GM12878 (cell line): ENCODE data around the gene MDFIC. TPM values are rescaled to one million over a fixed set of nuclear protein-coding genes. Genes with fewer than 3 reads are reported as not detected.

ENCODE experiments used
- ATAC-seq: fragments of 200-7000 bp; cut with Tn5 transposase; 3 replicates; pipeline ENCODE4 v1.9.1; 2020; ENCODE audit warnings: mild to moderate bottlenecking, moderate library complexity
- BruUV-seq: library from RNA; stranded (reverse); fragments of 400-500 nt; replicated peaks from 2 replicates; lab custom pipeline; 2021; lab: Mats Ljungman, UMichigan
- CTCF ChIA-PET: fragments of 300-600 bp; sonication (Branson Sonifier 250); formaldehyde crosslinking; extraction: SDS; loops from one replicate; lab custom pipeline; 2021; ENCODE audit warnings: inconsistent platforms; lab: Yijun Ruan, JAX
- POLR2A ChIA-PET: fragments of 350-600 bp; formaldehyde crosslinking; extraction: SDS; loops from one replicate; lab custom pipeline; 2021; ENCODE audit warnings: inconsistent platforms; lab: Charles Lee
- RAD21 ChIA-PET: fragments of 300-600 bp; sonication (Branson Sonifier 250); formaldehyde crosslinking; loops from one replicate; lab custom pipeline; 2023; ENCODE audit warnings: antibody characterized with exemption; ENCODE audit not compliant: unreplicated experiment; lab: Charles Lee
- SMC1A ChIA-PET: fragments of 300-600 bp; sonication (Branson Sonifier 250); formaldehyde crosslinking; loops from one replicate; lab custom pipeline; 2023; ENCODE audit not compliant: unreplicated experiment, uncharacterized antibody; lab: Charles Lee
- DNase-seq: peaks from one replicate; pipeline ENCODE4 v3.0.0-alpha.2; 2011; ENCODE audit warnings: low read depth, low spot score
- FAIRE-seq: peaks from 3 replicates; lab custom pipeline; 2011; peaks lifted over from hg19 to GRCh38; lab: Jason Lieb, UNC
- H2AFZ ChIP-seq: 2 replicates; pipeline ENCODE4 v1.6.0; 2011; ENCODE audit warnings: low read depth, low read length, control low read depth; ENCODE audit not compliant: control insufficient read depth
- H3K27ac ChIP-seq: 2 replicates; pipeline ENCODE4 v1.5.1; 2011; ENCODE audit warnings: control low read depth; ENCODE audit not compliant: control insufficient read depth, insufficient read depth
- H3K27me3 ChIP-seq, 2 experiments: replicated peaks in 1 of 2; 2 replicates each; pipeline versions ENCODE4 v1.6.0 to v1.6.1; 2011; ENCODE audit warnings: low read length in 1 of 2; ENCODE audit not compliant: control insufficient read depth in 2 of 2, insufficient read depth in 2 of 2
- H3K36me3 ChIP-seq, 2 experiments: 2 replicates each; pipeline ENCODE4 v1.5.1; 2011; ENCODE audit warnings: low read length in 1 of 2; ENCODE audit not compliant: control insufficient read depth in 2 of 2, insufficient read depth in 2 of 2
- H3K4me1 ChIP-seq: 2 replicates; pipeline ENCODE4 v1.6.1; 2011; ENCODE audit warnings: mild to moderate bottlenecking, low read length, moderate library complexity, mixed read lengths; ENCODE audit not compliant: control insufficient read depth, insufficient read depth
- H3K4me2 ChIP-seq: 2 replicates; pipeline ENCODE4 v1.6.0; 2011; ENCODE audit warnings: control low read depth; ENCODE audit not compliant: control insufficient read depth, insufficient read depth
- H3K4me3 ChIP-seq: fragments of 200-600 bp; sonication (generic); 2 replicates; pipeline ENCODE4 v1.5.1; 2016
- H3K79me2 ChIP-seq: 2 replicates; pipeline ENCODE4 v1.6.0; 2011; ENCODE audit warnings: low read length; ENCODE audit not compliant: control insufficient read depth, insufficient read depth
- H3K9ac ChIP-seq: 2 replicates; pipeline ENCODE4 v1.8.0; 2011; ENCODE audit warnings: low read length, control low read depth, mixed read lengths; ENCODE audit not compliant: control insufficient read depth, insufficient read depth
- H3K9me3 ChIP-seq: replicated peaks from 3 replicates; pipeline ENCODE4 v1.5.1; 2011; ENCODE audit warnings: mild to moderate bottlenecking, low read length; ENCODE audit not compliant: control insufficient read depth, insufficient read depth
- H4K20me1 ChIP-seq: 2 replicates; pipeline ENCODE4 v1.6.0; 2011; ENCODE audit not compliant: control insufficient read depth, insufficient read depth
- ASH2L ChIP-seq: fragments of 300-600, 200-600 bp; sonication (generic); IDR thresholded peaks from 2 replicates; pipeline ENCODE4 v1.6.1; 2017; ENCODE audit warnings: low read depth, mild to moderate bottlenecking, borderline replicate concordance
- BHLHE40 ChIP-seq, 2 experiments: fragments of 450-650 bp in 1 of 2; IDR thresholded peaks; 2 replicates each; pipeline ENCODE4 v1.6.1; 2011 to 2017; ENCODE audit warnings: low read depth in 2 of 2, borderline replicate concordance in 1 of 2, improper control_type of control experiment in 1 of 2, low read length in 1 of 2, mild to moderate bottlenecking in 1 of 2
- CBFB ChIP-seq: IDR thresholded peaks from 2 replicates; pipeline ENCODE4 v1.6.1; 2016; ENCODE audit warnings: antibody characterized with exemption, low read depth
- CHD2 ChIP-seq: IDR thresholded peaks from 2 replicates; pipeline ENCODE4 v1.6.1; 2011; ENCODE audit warnings: low read depth, low read length, improper control_type of control experiment, borderline replicate concordance
- EED ChIP-seq: sonication (generic); IDR thresholded peaks from 2 replicates; pipeline ENCODE4 v1.6.1; 2016; ENCODE audit warnings: antibody characterized with exemption, low read depth
- GABPA ChIP-seq: IDR thresholded peaks from 2 replicates; pipeline ENCODE4 v1.6.1; 2014; ENCODE audit warnings: antibody characterized with exemption, low read depth, mild to moderate bottlenecking, inconsistent platforms
- GATAD2B ChIP-seq: fragments of 450-650 bp; conservative IDR thresholded peaks from 2 replicates; pipeline ENCODE4 v1.6.1; 2017; ENCODE audit warnings: low read depth, mild to moderate bottlenecking, moderate library complexity
- HDGF ChIP-seq: fragments of 450-650 bp; IDR thresholded peaks from 2 replicates; pipeline ENCODE4 v1.6.1; 2016; ENCODE audit warnings: antibody characterized with exemption
- MEF2A ChIP-seq: IDR thresholded peaks from 2 replicates; pipeline ENCODE4 v1.6.1; 2011; ENCODE audit warnings: low read depth, mild to moderate bottlenecking, low read length, moderate library complexity; ENCODE audit not compliant: insufficient read depth
- MEF2B ChIP-seq: fragments of 450-650 bp; IDR thresholded peaks from 2 replicates; pipeline ENCODE4 v1.6.1; 2018; ENCODE audit warnings: mild to moderate bottlenecking, moderate library complexity; ENCODE audit not compliant: partially characterized antibody, poor library complexity, severe bottlenecking
- MXI1 ChIP-seq: fragments of 150-350 bp; IDR thresholded peaks from 2 replicates; pipeline ENCODE4 v1.6.1; 2011; ENCODE audit warnings: low read depth, mild to moderate bottlenecking, inconsistent platforms, low read length, improper control_type of control experiment
- NFYB ChIP-seq: IDR thresholded peaks from 2 replicates; pipeline ENCODE4 v1.6.1; 2011; ENCODE audit warnings: low read depth, mild to moderate bottlenecking, low read length, improper control_type of control experiment, moderate library complexity; ENCODE audit not compliant: insufficient read depth
- PKNOX1 ChIP-seq: fragments of 450-650 bp; IDR thresholded peaks from 2 replicates; pipeline ENCODE4 v1.6.1; 2016; ENCODE audit warnings: mild to moderate bottlenecking
- POLR2AphosphoS2 ChIP-seq: IDR thresholded peaks from 2 replicates; pipeline ENCODE4 v1.6.1; 2011; ENCODE audit warnings: low read depth, mild to moderate bottlenecking, low read length, improper control_type of control experiment, moderate library complexity
- POLR2AphosphoS5 ChIP-seq: IDR thresholded peaks from 2 replicates; pipeline ENCODE4 v1.6.1; 2011; ENCODE audit warnings: mild to moderate bottlenecking, low read length, inconsistent platforms
- POU2F2 ChIP-seq: IDR thresholded peaks from 3 replicates; pipeline ENCODE4 v1.6.1; 2011; ENCODE audit warnings: low read depth, mild to moderate bottlenecking, low read length, borderline replicate concordance
- RAD51 ChIP-seq: fragments of 450-650 bp; IDR thresholded peaks from 2 replicates; pipeline ENCODE4 v1.6.1; 2016; ENCODE audit warnings: moderate library complexity, mild to moderate bottlenecking, inconsistent platforms
- RCOR1 ChIP-seq: conservative IDR thresholded peaks from 2 replicates; pipeline ENCODE4 v1.6.1; 2012; ENCODE audit warnings: low read depth, low read length, improper control_type of control experiment
- RELA ChIP-seq: fragments of 450-650 bp; IDR thresholded peaks from 2 replicates; pipeline ENCODE4 v1.8.0; 2014; ENCODE audit warnings: borderline replicate concordance; ENCODE audit not compliant: partially characterized antibody
- RUNX3 ChIP-seq: IDR thresholded peaks from 2 replicates; pipeline ENCODE4 v1.6.1; 2012; ENCODE audit warnings: low read length, inconsistent platforms
- SIN3A ChIP-seq: IDR thresholded peaks from 2 replicates; pipeline ENCODE4 v1.6.1; 2012; ENCODE audit warnings: low read depth, low read length, improper control_type of control experiment
- SMAD1 ChIP-seq: fragments of 450-650 bp; IDR thresholded peaks from 2 replicates; pipeline ENCODE4 v1.6.1; 2018; ENCODE audit warnings: mild to moderate bottlenecking, low read depth; ENCODE audit not compliant: partially characterized antibody
- SP1 ChIP-seq: IDR thresholded peaks from one replicate; pipeline ENCODE4 v1.6.1; 2011; ENCODE audit warnings: low read depth, low read length
- TBL1XR1 ChIP-seq: IDR thresholded peaks from 2 replicates; pipeline ENCODE4 v1.6.1; 2012; ENCODE audit warnings: low read depth, low read length, improper control_type of control experiment
- YBX1 ChIP-seq: fragments of 450-650 bp; IDR thresholded peaks from 2 replicates; pipeline ENCODE4 v1.6.1; 2016; ENCODE audit warnings: antibody characterized with exemption
- ZBED1 ChIP-seq: IDR thresholded peaks from 2 replicates; pipeline ENCODE4 v1.6.1; 2016; ENCODE audit warnings: borderline replicate concordance
- ZZZ3 ChIP-seq: IDR thresholded peaks from 2 replicates; pipeline ENCODE4 v1.6.1; 2011; ENCODE audit warnings: low read depth; ENCODE audit not compliant: control insufficient read depth, insufficient read length
- WGBS: methylation state at CpG from one replicate; pipeline ENCODE4 v1.1.6; 2016; ENCODE audit warnings: low lambda C conversion rate; ENCODE audit not compliant: insufficient replicate concordance, insufficient coverage; ENCODE audit errors: missing lambda C conversion rate; 5-methylcytosine and 5-hydroxymethylcytosine counted together
- in situ Hi-C: fragments of 300-500 bp; cut with MboI; formaldehyde crosslinking; loops from 9 replicates; pipeline ENCODE4 v1.14.3; 2018; ENCODE audit warnings: mixed read lengths
- intact Hi-C: fragments of 100-400 bp; cut with micrococcal nuclease; formaldehyde crosslinking; loops from one replicate; pipeline ENCODE4 v1.14.2; 2022; ENCODE audit not compliant: unreplicated experiment
- polyA plus RNA-seq, 11 experiments: library from polyadenylated mRNA; depleted of rRNA in 4 of 11; unstranded in 6 of 11; stranded (reverse) in 5 of 11; fragments of >200 nt; fragmentation: Nextera tagmentation in 4 of 11; fragmentation: Illumina TruSeq in 1 of 11; extraction: Ambion mirVana in 4 of 11; extraction: Trizol in 1 of 11; gene quantifications; 1 replicate in 1 of 11; 2 replicates in 10 of 11; pipeline versions ENCODE4 v1.2.1 to v1.2.3, GENCODE V29; 2011 to 2016; ENCODE audit warnings: inconsistent platforms in 2 of 11, missing spikeins in 2 of 11, low read depth in 1 of 11
- total RNA-seq, 4 experiments: library from RNA; depleted of rRNA in 3 of 4; stranded (reverse); fragments of >200 nt in 3 of 4; fragmentation: Illumina TruSeq in 1 of 4; extraction: Trizol in 1 of 4; gene quantifications; 2 replicates each; pipeline versions ENCODE4 v1.2.1 to v1.2.3, GENCODE V29; 2013 to 2021

Gene MDFIC
- total and polyA plus RNA-seq, 10 of the 15 experiments (the other 5 are each of a cell fraction or from before 2014, with no cell fraction given), result 7.3 to 58.4 (median 40.0) TPM

GRCh38 chr7:114917211-114917839 lies 4.6 kb upstream of the MDFIC start:
- in situ Hi-C loops (no loop called here), intact Hi-C loops (loop anchor here (2.0 kb wide), 1 partner anchor 53 kb away; no protein-coding TSS in a partner anchor)
- peak overlapping the region; percentile 76 for H3K9ac ChIP-seq
- WGBS, result 2% methylated on average over 4 of the region's 4 CpGs
- POLR2A ChIA-PET, result interaction anchor here (1.2 to 4.4 kb wide), 6 partner anchors 10 to 119 kb away, joined by 4 to 30 read pairs (median 4); no protein-coding TSS in a partner anchor
- RAD21 ChIA-PET, result interaction anchor here (0.7 to 4.0 kb wide), 10 partner anchors 8 to 299 kb away, joined by 3 to 34 read pairs (median 6); no protein-coding TSS in a partner anchor
- H3K36me3 ChIP-seq, result no peaks in the 10 kb centered on the region
- no peak for DNase-seq
- peaks cover 22% of the 10 kb centered on the region for H3K4me1 ChIP-seq
- H2AFZ ChIP-seq, result peak overlapping the region; percentile 76
- CTCF ChIA-PET, result interaction anchor here (1.2 to 3.5 kb wide), 9 partner anchors 10 to 90 kb away, joined by 3 to 19 read pairs (median 7); no protein-coding TSS in a partner anchor
- peak overlapping the region; percentile 95 for H3K27ac ChIP-seq
- H3K4me2 ChIP-seq, result peak overlapping the region; percentile 93
- no peaks in the 10 kb centered on the region for H3K27me3 ChIP-seq
- H3K9me3 ChIP-seq, result no peaks in the 10 kb centered on the region
- FAIRE-seq, result no peak
- BruUV-seq, result no TSS peak
- peak overlapping the region; percentile 54 for H3K4me3 ChIP-seq
- SMC1A ChIA-PET, result interaction anchor here (0.9 to 8.9 kb wide), 14 partner anchors 8 to 139 kb away, joined by 3 to 122 read pairs (median 5); no protein-coding TSS in a partner anchor
- no peak for ATAC-seq
- H3K79me2 ChIP-seq, result peaks cover 24% of the 10 kb centered on the region
- H4K20me1 ChIP-seq, result no peaks in the 10 kb centered on the region
- TF ChIP-seq EED (no peak), GATAD2B (no peak), YBX1 (no peak), RELA (no peak), ASH2L (no peak), SMAD1 (no peak), POLR2AphosphoS5 (no peak; the same call in 1 of the 2 replicates), BHLHE40 (IDR thresholded peaks at IDR 0.05; ENCODE audit: borderline replicate concordance in 1 of 2, low read depth in 2 of 2, low read length in 1 of 2) (no peak), RUNX3 (peak; percentile 10; the same call in 1 of the 2 replicates), POU2F2 (no peak), GABPA (no peak), SIN3A (no peak), CHD2 (no peak), SP1 (no peak), RAD51 (no peak), ZBED1 (no peak; the same call in 1 of the 2 replicates), MEF2A (peak; percentile 69; the same call in 1 of the 2 replicates), MXI1 (no peak), MEF2B (peak; percentile 31), ZZZ3 (no peak), TBL1XR1 (no peak), RCOR1 (no peak), HDGF (no peak), POLR2AphosphoS2 (no peak), PKNOX1 (peak; percentile 25; the same call in 1 of the 2 replicates), CBFB (no peak), NFYB (no peak)
